GM18507 (cell line): ENCODE measurements around the gene UFM1.
"Not testable (repeated sequence)": the region's sequence is repeated elsewhere in the genome, so short reads cannot be mapped to it uniquely, and the experiment has no call there.

Experiments used
- DNase-seq: peaks from one replicate; pipeline ENCODE4 v3.0.0; 2011; ENCODE audit warnings: low read depth; ENCODE audit not compliant: insufficient read length; ENCODE audit errors: extremely low spot score
- FAIRE-seq: peaks from 2 replicates; lab custom pipeline; 2011; peaks lifted over from hg19 to GRCh38; lab: Jason Lieb, UNC

Gene UFM1

GRCh38 chr13:38349390-38350113, at the start of gene UFM1:
Gene UFM1, plus strand, starts transcription at chr13:38349851. Its CDS starts 69 bp downstream, at chr13:38349920.
- DNase-seq, result peak; percentile 71
- FAIRE-seq, result peak; percentile 96

GRCh38 chr13:38301236-38301635, 48.4 kb upstream of the UFM1 start:
- DNase-seq (no peak), FAIRE-seq (no peak)

- no peak for FAIRE-seq
These were observed 45.8 kb upstream of the UFM1 start for GRCh38 chr13:38303816-38304320.

GRCh38 chr13:38308736-38309135, 40.9 kb upstream of the UFM1 start:
- no peak for FAIRE-seq
- no peak for DNase-seq

More at GRCh38 chr13:38303816-38304320, 45.8 kb upstream of the UFM1 start:
- DNase-seq, result no peak

- DNase-seq, result no peak
- no peak for FAIRE-seq
These were observed 40.3 kb upstream of the UFM1 start for GRCh38 chr13:38309397-38309796.

GRCh38 chr13:38311175-38311574, 38.5 kb upstream of the UFM1 start:
- not testable (repeated sequence) for DNase-seq, FAIRE-seq

- DNase-seq (no peak), FAIRE-seq (no peak)
These were observed 33.5 kb upstream of the UFM1 start for GRCh38 chr13:38316129-38316528.

GRCh38 chr13:38321654-38322053, 28.0 kb upstream of the UFM1 start:
- no peak for FAIRE-seq
- DNase-seq, result no peak

GRCh38 chr13:38325426-38325825, 24.2 kb upstream of the UFM1 start:
- no peak for DNase-seq
- FAIRE-seq, result no peak

- no peak for DNase-seq
- no peak for FAIRE-seq
These were observed 21.0 kb upstream of the UFM1 start for GRCh38 chr13:38328699-38329098.

GRCh38 chr13:38334845-38335244, 14.8 kb upstream of the UFM1 start:
- DNase-seq (no peak), FAIRE-seq (no peak)

GRCh38 chr13:38338089-38338488, 11.6 kb upstream of the UFM1 start:
- FAIRE-seq, result no peak

GRCh38 chr13:38340624-38341023, 9.0 kb upstream of the UFM1 start:
- FAIRE-seq, result no peak

More at GRCh38 chr13:38338089-38338488, 11.6 kb upstream of the UFM1 start:
- no peak for DNase-seq

GRCh38 chr13:38341149-38341692, 8.4 kb upstream of the UFM1 start:
- FAIRE-seq (no peak), DNase-seq (no peak)

More at GRCh38 chr13:38340624-38341023, 9.0 kb upstream of the UFM1 start:
- no peak for DNase-seq

GRCh38 chr13:38346764-38347163, 2.9 kb upstream of the UFM1 start:
- no peak for FAIRE-seq

GRCh38 chr13:38348861-38349389, 726 bp upstream of the UFM1 start:
- DNase-seq (no peak), FAIRE-seq (peak; percentile 9)

More at GRCh38 chr13:38346764-38347163, 2.9 kb upstream of the UFM1 start:
- no peak for DNase-seq

GRCh38 chr13:38350114-38350617, 515 bp downstream of the UFM1 start:
- FAIRE-seq (peak; percentile 76), DNase-seq (peak; percentile 2)

GRCh38 chr13:38355595-38356119, 6.0 kb downstream of the UFM1 start:
- FAIRE-seq, result no peak
- no peak for DNase-seq

GRCh38 chr13:38358684-38359083, 9.0 kb downstream of the UFM1 start:
- DNase-seq (no peak), FAIRE-seq (no peak)

GRCh38 chr13:38361542-38362262, 12.1 kb downstream of the UFM1 start:
- peak; percentile 51 for FAIRE-seq

More at GRCh38 chr13:38361542-38362262, 12.1 kb downstream of the UFM1 start:
- no peak for DNase-seq
